ENCODE measurements around the gene ZNF594. TPM values are rescaled to one million over a fixed set of nuclear protein-coding genes. Genes with fewer than 3 reads are reported as not detected.
"Not testable (repeated sequence)": the region's sequence is repeated elsewhere in the genome, so short reads cannot be mapped to it uniquely, and the experiment has no call there.

The ZNF594 gene
- 3.5 and 4.9 TPM in 2 replicates for total RNA-seq

DNA sequence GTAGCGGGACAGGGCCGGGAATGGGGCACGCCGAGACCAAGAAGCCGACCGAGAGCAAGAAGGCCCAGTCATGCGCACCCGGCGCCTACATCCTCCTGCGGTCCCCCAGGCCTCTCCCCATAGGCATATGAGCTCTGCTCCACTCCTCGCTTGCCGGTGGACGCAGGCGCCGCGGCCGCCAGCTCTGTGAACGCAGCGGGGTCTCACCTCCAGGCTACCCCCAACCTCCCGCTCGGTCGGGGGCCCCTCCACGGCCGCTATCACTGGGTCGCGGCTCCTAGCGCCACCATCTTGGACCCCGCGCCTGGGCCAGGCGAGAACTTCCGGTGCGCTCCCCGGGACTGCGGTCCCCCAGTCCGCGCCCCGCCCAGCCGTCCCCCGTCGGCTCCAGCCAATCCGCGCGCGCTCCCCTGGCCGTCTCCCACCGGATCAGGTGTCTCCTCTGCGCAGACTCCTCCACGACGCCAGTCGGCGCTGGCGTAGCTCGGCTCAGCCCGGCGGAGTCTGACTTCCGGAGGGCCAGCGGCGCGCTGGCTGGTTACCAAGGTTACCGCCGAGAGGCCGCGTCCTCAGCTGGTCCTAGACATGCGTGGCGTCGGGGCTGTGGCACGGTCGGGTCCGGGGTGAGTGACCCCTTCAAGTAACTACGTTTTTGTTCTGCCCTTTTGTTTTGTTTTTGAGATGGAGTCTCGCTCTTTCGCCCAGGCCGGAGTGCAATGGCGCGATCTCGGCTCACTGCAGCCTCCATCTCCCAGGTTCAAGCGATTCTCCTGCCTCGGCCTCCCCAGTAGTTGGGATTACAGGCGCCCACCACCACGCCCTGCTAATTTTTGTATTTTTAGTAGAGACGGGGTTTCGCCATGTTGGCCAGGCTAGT, at the start of gene ZNF594:
Gene ZNF594 (minus strand): TSS at position 328 of the 877 bp plus-strand sequence. CDS start 7,612 bp downstream, outside the sequence.
- DNase-seq (ENCODE audit: extremely low read depth, low read depth, low spot score), result peak; percentile 27

DNA sequence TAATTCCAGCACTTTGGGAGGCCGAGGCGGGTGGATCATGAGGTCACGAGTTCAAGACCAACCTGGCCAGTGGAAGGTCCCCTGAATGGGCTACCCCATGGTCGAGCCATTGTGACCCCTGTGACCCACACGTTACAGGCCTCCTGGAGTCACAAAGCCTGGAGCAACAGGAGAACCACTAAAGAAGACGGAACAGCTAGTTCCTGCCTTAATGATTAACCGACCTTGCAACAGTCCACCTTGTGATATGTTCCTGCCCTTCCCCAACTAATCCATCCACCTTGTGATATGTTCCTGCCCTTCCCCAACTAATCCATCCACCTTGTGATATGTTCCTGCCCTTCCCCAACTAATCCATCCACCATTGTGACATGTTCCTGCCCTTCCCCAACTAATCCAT, 48.1 kb upstream of the ZNF594 start:
- not testable (repeated sequence) for DNase-seq (ENCODE audit: extremely low read depth, low read depth, low spot score)

DNA sequence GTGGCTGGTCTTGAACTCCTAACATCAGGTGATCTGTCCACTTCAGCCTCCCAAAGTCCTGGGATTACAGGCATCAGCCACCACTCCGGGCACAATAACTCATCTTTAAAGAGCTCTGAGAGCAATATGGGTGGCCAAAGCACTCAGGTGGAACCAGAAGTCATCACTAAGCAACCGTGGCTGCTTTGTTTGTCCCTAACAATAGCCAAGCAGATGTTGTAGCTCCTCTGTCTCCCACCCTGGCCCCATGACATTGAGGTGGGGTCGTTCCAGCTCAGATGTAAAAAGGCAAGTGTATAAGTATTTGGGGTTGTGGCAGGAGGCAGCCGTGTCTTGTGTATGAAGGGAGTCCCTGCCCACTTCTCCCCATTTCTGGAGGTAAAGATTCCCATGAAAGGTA, 46.7 kb upstream of the ZNF594 start:
- DNase-seq (ENCODE audit: extremely low read depth, low read depth, low spot score), result no peak

DNA sequence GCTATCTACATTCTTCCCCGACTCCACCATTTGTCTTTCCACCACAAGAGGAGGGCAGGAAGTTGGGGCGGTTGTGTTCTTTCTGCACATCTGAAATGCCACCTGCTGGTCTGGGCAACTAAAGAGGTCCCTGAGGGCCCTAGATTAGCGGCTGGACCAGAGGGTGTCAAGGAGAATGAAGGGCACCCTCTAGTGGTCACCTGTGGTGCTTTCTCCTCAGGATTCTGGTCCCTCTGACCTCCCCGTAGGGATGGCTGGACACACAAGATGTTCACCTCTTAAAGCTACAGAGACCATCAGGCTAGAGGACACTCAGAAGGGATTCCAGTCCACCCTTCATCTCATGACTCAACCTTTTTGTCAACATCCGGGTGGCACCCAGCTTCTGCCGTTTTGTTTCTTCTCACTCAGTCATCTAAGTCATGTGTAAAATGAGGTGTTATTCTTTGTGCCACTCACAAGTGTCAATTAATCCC, 45.9 kb upstream of the ZNF594 start:
- DNase-seq (ENCODE audit: extremely low read depth, low read depth, low spot score), result peak; percentile 31

DNA sequence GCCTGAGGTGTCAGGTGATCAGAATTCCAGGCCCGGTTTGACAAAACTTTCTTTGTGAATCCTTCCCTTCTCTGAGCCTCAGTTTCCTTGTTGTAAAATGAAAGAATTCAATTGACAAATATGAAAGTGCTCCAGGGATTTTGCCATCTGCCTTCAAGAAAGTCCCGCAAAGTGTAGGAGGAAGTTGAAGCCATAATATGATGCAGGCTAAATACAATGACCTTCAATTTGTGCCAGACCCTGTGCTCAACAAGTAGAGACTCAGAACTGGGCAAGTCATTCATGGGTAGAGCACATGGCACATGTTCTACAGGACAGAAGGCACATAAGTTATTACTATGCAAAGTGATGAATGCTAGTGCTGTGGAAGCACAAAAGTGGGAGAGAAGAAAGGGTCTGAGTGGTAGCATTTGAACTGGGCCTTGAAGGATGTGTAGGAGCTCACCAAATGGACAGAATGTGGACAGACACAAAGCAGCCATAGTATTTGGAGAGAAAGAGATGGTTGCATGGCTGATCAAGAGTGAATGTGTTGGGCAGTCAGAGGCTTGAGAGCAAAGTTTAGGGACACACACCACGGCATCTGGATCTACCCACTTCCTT, 45.4 kb upstream of the ZNF594 start:
- no peak for DNase-seq (ENCODE audit: extremely low read depth, low read depth, low spot score)

DNA sequence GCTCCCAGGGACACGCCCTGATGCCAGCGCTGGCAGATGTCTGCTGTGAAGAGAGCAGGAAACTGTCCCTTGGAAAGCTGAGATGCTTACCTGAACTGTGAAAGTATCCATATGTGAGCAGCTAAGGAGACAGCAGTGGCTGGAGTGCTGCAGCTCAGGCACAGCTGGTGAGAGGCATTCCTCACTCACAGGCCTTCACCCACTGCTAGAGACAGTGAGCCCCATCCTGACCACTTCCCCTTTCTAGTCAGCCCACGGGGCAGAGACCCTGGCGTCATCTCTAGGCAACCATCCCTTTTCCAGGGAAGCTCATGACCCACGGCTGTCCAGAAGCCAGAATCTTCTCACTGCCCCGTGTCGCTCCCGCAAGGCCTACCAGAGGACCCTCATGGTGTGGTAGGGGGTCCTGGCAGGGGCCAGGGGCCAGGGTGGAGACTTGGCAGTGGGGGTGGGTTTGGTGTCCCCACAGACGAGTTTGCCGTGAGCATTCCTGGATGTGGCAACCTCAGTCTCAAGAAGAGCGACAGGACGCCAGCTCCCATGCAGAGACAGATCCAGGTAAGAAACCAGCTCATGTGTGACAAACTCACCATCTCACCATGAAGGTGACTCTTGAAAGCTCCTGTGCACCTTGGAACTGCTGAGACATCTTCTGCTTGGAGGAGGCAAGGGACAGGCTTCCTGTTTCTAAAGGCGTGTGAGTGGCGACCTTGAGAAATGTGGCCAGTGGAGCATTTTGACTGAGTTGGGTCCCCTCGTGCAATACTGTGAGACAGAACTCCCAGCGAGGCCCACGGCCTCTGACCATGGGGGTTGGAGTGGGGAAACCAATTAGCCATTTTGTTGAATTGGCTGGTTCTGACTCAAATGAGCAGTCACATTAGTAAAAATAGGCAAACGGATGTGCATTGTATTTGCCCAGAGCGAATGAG, 43.2 kb upstream of the ZNF594 start, which contains the start of gene SCIMP:
Gene SCIMP (minus strand): TSS at position 216 of the 932 bp plus-strand sequence. CDS start 105 bp downstream, at position 111.
- no peak for DNase-seq (ENCODE audit: extremely low read depth, low read depth, low spot score)

DNA sequence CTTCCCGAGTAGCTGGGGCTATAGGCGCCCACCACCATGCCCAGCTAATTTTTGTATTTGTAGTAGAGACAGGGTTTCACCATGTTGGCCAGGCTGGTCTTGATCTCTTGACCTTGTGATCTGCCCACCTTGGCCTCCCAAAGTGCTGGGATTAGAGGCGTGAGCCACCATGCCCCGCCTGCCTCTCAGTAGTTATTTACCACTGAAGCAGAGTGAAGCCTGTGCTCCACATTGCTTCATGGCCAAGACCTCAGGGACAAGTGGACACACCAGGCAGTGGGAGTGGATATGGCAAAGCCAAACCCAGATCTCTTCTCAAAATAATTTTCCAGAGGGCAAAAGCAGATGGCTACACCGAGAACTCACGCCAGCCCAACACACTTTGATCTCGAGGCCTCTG, 41.8 kb upstream of the ZNF594 start:
- DNase-seq (ENCODE audit: extremely low read depth, low read depth, low spot score), result not testable (repeated sequence)

DNA sequence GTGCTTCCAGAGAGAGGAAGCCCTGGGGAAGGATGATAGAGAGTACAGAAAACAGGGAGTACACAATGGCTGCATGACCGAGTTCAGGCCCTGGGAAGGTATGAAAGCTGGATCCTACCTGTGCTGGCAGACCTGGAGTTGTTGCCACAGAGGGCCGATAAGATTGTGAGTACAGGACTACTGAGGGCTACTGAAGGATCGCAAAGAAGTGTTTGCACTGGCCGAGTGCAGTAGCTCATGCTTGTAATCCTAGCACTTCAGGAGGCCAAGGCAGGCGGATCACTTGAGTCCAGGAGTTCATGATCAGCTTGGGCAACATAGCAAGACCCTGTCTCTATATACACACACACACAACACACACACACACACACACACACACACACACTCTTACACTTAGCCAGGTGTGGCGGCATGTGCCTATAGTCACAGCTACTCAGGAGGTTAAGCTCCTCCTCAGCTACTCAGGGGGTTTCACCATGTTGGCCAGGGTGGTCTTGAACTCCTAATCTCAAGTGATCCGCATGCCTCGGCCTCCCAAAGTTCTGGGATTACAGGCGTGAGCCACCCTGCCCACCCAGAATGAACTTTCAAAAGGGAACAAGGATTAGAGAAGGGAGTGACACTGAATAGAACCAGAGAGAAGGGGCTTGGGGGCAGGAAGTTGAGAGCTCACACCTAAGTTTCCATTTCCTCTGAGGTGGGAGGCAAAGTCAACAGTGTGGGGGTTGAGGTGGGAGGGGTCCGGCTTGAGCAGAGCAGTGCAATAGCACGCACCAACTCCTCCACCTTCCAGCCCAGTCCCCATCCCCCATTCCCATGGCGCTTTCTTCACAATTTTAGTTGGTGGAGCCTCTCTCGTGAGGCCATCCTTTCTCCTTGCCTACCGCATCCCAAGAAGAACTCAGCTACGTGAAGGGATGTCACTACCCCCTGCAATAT, 35.5 kb upstream of the ZNF594 start:
- no peak for DNase-seq (ENCODE audit: extremely low read depth, low read depth, low spot score)

DNA sequence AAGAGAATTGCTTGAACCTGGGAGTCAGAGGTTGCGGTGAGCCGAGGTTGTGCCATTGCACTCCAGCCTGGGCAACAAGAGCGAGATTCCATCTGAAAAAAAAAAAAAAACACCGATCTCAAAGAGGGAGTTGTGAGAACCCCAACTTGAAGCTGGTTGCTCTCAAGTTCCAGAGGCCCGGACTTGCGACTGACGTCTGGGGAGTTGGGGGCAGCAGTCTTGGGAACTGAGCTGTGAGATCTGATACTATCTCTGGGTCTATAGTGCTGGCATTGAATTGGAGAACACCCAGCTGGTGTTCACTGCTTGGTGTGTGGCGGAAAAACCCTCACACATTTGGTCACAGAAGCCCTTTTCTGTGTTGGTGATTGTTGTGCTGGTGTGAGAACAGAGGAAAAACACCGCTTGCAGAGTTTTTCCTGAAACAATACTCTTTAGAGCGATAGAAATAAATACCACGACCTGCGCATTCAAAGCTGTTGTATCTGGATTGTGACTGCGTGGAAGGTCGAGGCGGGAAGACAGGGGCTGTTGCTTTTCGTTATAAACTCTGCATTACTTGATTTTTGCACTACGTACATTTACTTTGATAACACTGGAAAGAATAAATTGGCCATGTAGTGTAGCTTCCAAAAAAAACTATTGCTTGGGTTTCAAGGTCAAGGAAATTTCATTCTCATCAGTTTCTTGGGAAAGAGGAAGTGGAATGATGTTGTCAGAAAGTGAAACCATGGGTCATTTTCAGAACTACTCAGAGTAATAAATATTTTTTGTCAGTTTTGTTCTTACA, 34.2 kb upstream of the ZNF594 start:
- no peak for DNase-seq (ENCODE audit: extremely low read depth, low read depth, low spot score)

DNA sequence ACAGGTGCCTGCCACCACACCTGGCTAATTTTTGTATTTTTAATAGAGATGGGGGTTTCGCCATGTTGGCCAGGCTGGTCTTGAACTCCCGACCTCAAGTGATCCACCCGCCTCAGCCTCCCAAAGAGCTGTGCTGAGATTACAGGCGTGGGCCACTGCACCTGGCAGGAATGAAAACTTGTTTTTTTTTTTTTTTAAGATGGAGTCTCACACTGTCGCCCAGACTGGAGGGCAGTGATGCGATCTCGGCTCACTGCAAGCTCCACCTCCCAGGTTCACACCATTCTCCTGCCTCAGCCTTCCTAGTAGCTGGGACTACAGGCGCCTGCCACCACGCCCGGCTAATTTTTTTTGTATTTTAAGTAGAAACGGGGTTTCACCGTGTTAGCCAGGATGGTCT, 30.2 kb upstream of the ZNF594 start:
- DNase-seq (ENCODE audit: extremely low read depth, low read depth, low spot score), result not testable (repeated sequence)

DNA sequence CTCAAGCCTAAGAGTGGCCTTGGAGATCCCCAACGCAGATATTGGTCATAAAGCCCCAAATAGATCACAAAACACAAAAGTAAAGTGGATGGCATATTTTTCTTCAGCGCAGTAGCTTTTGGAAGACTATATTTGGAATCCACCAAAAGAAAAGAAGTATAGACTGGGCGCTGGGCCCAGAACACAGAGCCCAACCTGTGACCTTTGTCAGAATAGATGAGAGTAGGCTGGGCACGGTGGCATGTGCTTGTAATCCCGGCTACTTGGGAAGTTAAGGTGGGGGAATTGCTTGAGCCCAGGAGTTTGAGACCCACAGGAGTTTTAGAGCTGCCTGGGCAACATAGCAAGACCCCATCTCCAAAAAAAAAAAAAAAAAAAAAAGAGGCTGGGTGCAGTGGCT, 28.4 kb upstream of the ZNF594 start:
- no peak for DNase-seq (ENCODE audit: extremely low read depth, low read depth, low spot score)

DNA sequence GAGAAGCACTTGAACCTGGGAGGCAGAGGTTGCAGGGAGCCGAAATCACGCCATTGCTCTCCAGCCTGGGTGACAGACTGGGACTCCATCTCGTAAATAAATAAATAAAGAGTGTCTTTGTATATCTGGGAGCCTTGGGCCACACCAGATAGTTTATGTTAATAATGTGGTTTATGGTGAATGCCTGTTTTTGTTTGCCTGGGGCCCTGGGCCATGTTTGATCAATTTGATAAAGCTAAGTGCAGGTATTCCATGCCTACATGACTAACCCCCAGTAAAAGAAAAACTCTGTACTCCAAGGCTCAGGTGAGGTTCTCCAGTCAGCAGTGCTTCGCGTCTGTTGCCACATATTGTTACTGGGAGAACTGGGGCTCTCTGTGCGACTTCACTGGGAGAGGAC, 27.9 kb upstream of the ZNF594 start:
- DNase-seq (ENCODE audit: extremely low read depth, low read depth, low spot score), result no peak

DNA sequence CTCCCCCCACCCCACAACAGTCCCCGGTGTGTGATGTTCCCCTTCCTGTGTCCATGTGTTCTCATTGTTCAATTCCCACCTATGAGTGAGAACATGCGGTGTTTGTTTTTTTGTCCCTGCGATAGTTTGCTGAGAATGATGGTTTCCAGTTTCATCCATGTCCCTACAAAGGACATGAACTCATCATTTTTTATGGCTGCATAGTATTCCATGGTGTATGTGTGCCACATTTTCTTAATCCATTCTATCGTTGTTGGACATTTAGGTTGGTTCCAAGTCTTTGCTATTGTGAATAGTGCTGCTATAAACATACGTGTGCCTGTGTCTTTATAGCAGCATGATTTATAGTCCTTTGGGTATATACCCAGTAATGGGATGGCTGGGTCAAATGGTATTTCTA, 25.9 kb upstream of the ZNF594 start:
- not testable (repeated sequence) for DNase-seq (ENCODE audit: extremely low read depth, low read depth, low spot score)

DNA sequence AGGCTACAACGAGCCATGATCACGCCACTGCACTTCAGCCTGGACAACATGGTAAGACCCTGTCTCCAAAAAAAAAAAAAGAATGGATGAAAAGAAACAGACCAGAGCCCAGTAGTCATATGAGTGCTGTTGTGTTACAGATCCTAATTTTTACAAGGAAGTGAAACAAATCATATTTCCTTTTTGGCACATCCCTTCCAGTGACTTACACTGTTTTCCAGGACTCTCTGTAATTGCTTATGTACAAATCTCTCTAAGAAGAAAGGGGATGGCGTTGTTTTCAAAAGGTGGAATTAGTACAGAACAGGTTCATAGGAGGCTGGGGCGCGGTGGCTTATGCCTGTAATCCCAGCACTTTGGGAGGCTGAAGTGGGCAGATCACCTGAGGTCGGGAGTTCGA, 19.8 kb upstream of the ZNF594 start:
- DNase-seq (ENCODE audit: extremely low read depth, low read depth, low spot score), result no peak

DNA sequence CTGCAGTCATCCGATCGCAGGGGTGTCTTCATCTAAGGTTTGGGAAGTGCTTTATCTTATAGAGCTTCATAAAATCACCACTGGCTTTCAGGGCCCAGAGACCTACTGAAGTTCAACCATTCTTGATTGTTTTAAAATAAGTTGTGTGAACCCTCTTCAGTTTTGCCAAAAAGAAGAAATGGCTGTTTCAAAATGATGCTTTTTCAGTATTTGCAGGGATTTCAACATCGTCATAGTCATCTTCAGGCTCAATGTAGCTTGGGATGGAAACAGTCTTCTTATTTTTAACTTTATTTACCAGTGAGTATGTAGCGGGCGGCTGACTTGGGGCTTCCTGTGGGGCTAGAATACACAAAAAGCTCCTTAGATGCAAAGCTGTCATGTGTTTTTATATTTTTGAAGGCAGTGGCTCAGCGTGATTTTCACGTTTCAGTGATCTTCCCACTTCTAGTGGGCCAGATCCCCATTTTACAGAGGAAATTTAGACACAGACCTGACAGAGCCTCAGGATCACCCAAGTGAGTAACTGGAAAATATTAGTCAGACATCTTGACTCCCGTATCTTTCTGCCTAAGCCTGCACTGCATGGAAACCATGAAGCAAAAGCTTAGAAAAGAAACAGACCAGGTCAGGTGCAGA, 19.1 kb upstream of the ZNF594 start:
- DNase-seq (ENCODE audit: extremely low read depth, low read depth, low spot score), result no peak

DNA sequence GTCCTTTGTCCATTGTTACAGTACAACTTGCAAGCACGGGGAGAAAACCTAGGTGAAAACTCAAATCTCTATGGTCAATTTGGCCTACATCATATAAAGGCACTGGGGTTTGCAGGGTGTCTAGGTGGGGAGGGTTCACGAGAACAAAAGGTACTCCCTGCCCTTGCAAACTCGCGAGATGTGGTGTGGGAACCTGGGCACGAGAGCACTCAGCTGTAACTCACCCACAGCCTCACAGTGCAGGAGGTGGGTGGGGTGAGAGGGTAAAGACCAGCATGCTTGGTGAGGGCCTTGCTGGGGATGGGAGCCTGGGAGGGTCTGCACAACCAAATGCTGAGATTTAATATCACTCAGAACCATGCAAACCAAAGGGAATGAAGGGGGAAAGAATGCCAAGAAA, 18.4 kb upstream of the ZNF594 start:
- no peak for DNase-seq (ENCODE audit: extremely low read depth, low read depth, low spot score)

DNA sequence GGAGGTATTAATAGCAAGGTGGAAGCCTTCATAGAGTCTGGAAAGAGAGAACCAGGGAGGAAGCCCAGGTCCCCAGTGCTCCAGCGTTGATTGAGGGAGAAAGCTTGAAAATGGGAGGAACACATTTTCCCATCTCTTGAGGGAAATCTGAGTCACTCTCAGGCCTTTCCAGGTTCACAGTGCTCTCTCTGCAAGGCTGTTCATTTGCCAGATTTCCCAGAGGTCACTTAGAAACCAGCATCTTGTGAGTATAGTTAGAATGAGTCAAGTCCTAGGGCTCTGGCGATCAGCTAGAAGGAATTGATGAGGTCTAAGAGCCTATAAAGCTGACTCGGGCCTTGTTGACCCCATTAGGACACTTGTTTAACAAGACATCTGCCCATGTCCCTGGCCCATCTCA, 17.7 kb upstream of the ZNF594 start:
- DNase-seq (ENCODE audit: extremely low read depth, low read depth, low spot score), result no peak

DNA sequence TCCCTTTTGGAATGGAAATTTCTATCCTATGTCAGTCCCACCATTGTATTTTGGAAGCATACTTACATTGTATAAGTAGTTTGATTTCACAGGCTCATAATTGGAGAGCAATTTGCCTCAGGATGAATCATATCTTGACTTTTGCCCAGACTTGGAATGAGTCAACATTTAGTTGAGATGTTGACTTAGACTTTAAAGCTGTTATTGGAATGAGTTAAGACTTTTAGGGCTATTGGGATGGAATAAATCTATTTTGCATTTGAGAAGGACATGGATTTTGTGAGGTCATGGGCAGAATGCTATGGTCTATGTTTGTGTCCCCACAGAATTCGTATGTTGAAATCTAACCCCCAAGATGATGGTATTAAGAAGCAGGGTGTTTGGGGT, 12.2 kb upstream of the ZNF594 start:
- DNase-seq (ENCODE audit: extremely low read depth, low read depth, low spot score), result no peak

Data from glomerular endothelial cell (primary cell).